Fibroblast of lung (primary cell): ENCODE measurements around the gene FIZ1. TPM values are rescaled to one million over a fixed set of nuclear protein-coding genes. Genes with fewer than 3 reads are reported as not detected.
A peak's percentile ranks its signal among the peaks of the same experiment; 100 is the strongest.

ENCODE experiments used
- DNase-seq, 2 donors: peaks; one replicate each; pipeline versions ENCODE4 v3.0.0 to v3.0.0-alpha.2; 2010; ENCODE audit warnings: low read depth in 2 of 2
- H2AFZ ChIP-seq: 2 replicates; pipeline ENCODE4 v1.5.1; 2012; ENCODE audit warnings: low read length, control low read depth, inconsistent platforms
- H3K27ac ChIP-seq: 2 replicates; pipeline ENCODE4 v1.5.1; 2011; ENCODE audit warnings: low read length, control low read depth; ENCODE audit not compliant: insufficient read depth
- H3K27me3 ChIP-seq: 2 replicates; pipeline ENCODE4 v1.5.1; 2011; ENCODE audit warnings: mild to moderate bottlenecking, low read length; ENCODE audit not compliant: control insufficient read depth, insufficient read depth
- H3K36me3 ChIP-seq: 2 replicates; pipeline ENCODE4 v1.5.1; 2011; ENCODE audit warnings: low read length; ENCODE audit not compliant: control insufficient read depth, insufficient read depth
- H3K4me1 ChIP-seq: 2 replicates; pipeline ENCODE4 v1.5.1; 2011; ENCODE audit warnings: low read length; ENCODE audit not compliant: control insufficient read depth, insufficient read depth; ENCODE audit errors: extremely low read depth
- H3K4me2 ChIP-seq: 2 replicates; pipeline ENCODE4 v1.5.1; 2011; ENCODE audit warnings: low read length, control low read depth; ENCODE audit not compliant: insufficient read depth; ENCODE audit errors: extremely low read depth
- H3K4me3 ChIP-seq, 4 experiments: fragments of 200-600 bp in 1 of 4; sonication (generic) in 1 of 4; replicated peaks in 1 of 4; 2 replicates each; pipeline ENCODE4 v1.5.1; 2011 to 2016; ENCODE audit warnings: low read length in 4 of 4, low read depth in 3 of 4, mild to moderate bottlenecking in 3 of 4, control low read depth in 2 of 4, inconsistent platforms in 1 of 4, mixed read lengths in 1 of 4; ENCODE audit not compliant: insufficient read depth in 1 of 4; ENCODE audit errors: control extremely low read depth in 1 of 4
- H3K79me2 ChIP-seq: 2 replicates; pipeline ENCODE4 v1.5.1; 2012; ENCODE audit warnings: mild to moderate bottlenecking, low read length, inconsistent platforms; ENCODE audit not compliant: control insufficient read depth, insufficient read depth
- H3K9ac ChIP-seq: 2 replicates; pipeline ENCODE4 v1.5.1; 2011; ENCODE audit warnings: mild to moderate bottlenecking, low read length, control low read depth; ENCODE audit not compliant: insufficient read depth
- H3K9me3 ChIP-seq: 2 replicates; pipeline ENCODE4 v1.5.1; 2012; ENCODE audit warnings: low read depth, low read length; ENCODE audit not compliant: control insufficient read depth, insufficient read depth
- H4K20me1 ChIP-seq: 2 replicates; pipeline ENCODE4 v1.5.1; 2011; ENCODE audit warnings: low read length; ENCODE audit not compliant: control insufficient read depth, insufficient read depth; ENCODE audit errors: extremely low read depth
- EZH2 ChIP-seq: IDR thresholded peaks from 2 replicates; pipeline ENCODE4 v1.5.1; 2012; ENCODE audit warnings: low read length, control low read depth, mild to moderate bottlenecking; ENCODE audit errors: missing control alignments
- polyA plus RNA-seq, 2 donors: library from polyadenylated mRNA; depleted of rRNA in 1 of 2; stranded (reverse) in 1 of 2; unstranded in 1 of 2; fragments of >200 nt; gene quantifications; 2 replicates each; pipeline ENCODE4 v1.2.1, GENCODE V29; 2011 to 2012; ENCODE audit warnings: missing spikeins in 1 of 2
- total RNA-seq: library from RNA; depleted of rRNA; stranded (reverse); fragments of >200 nt; gene quantifications from 2 replicates; pipeline ENCODE4 v1.2.1, GENCODE V29; 2014
- TF ChIP-seq, protein P1 (sequence below), 2 donors: IDR thresholded peaks in 1 of 2; conservative IDR thresholded peaks in 1 of 2; 1 replicate in 1 of 2; 2 replicates in 1 of 2; pipeline ENCODE4 v1.5.1; 2011 to 2012; ENCODE audit warnings: low read length in 2 of 2, control low read depth in 1 of 2, inconsistent platforms in 1 of 2, low read depth in 1 of 2, mild to moderate bottlenecking in 1 of 2

The FIZ1 gene
- total and polyA plus RNA-seq, 2 donors (not counting 1 experiment from before 2014, with no cell fraction given): 1.8 to 2.3 TPM

DNA sequence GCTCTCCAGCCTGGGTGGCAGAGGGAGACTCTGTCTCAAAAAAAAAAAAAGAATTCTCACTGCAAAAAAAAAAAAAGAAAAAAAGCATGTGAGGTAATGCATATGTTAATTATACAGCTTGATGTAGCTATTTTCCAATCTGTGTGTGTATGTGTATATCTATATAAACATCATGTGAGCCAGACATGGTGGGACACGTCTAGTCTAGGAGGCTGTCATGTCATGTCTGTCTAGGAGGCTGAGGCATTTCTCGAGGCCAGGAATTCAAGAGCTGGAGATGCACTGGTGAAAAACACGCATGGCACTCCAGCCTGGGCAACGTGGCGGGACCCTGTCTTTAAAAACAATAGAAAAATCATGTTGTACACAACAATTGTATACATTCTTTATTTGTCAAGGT is 47.1 kb downstream of the FIZ1 start:
- H3K4me2 ChIP-seq: peak overlapping the region; percentile 51
- H3K27ac ChIP-seq: no peak overlapping the region
- no peak overlapping the region for H2AFZ ChIP-seq
- H3K9ac ChIP-seq: no peak overlapping the region
- TF ChIP-seq EZH2: no peak
- TF ChIP-seq, protein P1, sequence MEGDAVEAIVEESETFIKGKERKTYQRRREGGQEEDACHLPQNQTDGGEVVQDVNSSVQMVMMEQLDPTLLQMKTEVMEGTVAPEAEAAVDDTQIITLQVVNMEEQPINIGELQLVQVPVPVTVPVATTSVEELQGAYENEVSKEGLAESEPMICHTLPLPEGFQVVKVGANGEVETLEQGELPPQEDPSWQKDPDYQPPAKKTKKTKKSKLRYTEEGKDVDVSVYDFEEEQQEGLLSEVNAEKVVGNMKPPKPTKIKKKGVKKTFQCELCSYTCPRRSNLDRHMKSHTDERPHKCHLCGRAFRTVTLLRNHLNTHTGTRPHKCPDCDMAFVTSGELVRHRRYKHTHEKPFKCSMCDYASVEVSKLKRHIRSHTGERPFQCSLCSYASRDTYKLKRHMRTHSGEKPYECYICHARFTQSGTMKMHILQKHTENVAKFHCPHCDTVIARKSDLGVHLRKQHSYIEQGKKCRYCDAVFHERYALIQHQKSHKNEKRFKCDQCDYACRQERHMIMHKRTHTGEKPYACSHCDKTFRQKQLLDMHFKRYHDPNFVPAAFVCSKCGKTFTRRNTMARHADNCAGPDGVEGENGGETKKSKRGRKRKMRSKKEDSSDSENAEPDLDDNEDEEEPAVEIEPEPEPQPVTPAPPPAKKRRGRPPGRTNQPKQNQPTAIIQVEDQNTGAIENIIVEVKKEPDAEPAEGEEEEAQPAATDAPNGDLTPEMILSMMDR (conservative IDR thresholded peaks at IDR 0.05 in 1 of 2, IDR thresholded peaks at IDR 0.05 in 1 of 2; ENCODE audit: low read depth in 1 of 2, low read length in 2 of 2): no peak
- H3K36me3 ChIP-seq: no peaks in the 10 kb centered on the region
- H4K20me1 ChIP-seq: no peaks in the 10 kb centered on the region
- H3K79me2 ChIP-seq: no peaks in the 10 kb centered on the region
- H3K4me1 ChIP-seq: peaks cover 22% of the 10 kb centered on the region
- H3K9me3 ChIP-seq: no peaks in the 10 kb centered on the region
- DNase-seq: no peak
- H3K27me3 ChIP-seq: no peaks in the 10 kb centered on the region
- H3K4me3 ChIP-seq: no peak overlapping the region

DNA sequence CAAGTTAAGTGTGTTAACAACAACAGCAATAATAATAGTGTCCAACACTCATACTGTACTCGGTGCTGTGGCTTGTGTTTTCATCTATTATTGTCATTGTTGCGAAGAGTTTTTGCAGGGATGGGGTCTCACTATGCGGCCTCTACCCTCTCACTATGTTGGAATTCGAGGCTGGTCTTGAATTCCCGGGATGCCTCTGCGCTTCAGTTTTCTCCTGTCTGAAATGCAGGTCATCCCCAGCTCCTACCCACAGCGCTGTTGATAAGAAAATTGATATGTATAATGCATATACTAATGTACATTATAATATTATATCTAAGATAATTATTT is 49.0 kb downstream of the FIZ1 start:
- H3K27ac ChIP-seq: peak overlapping the region; percentile 94
- peak in 1 of 2 donors; percentile 65 for DNase-seq
- no peaks in the 10 kb centered on the region for H3K27me3 ChIP-seq
- no peak overlapping the region for H3K9ac ChIP-seq
- H3K4me3 ChIP-seq: no peak overlapping the region
- peak overlapping the region; percentile 83 for H2AFZ ChIP-seq
- no peaks in the 10 kb centered on the region for H4K20me1 ChIP-seq
- H3K4me1 ChIP-seq: peaks cover 37% of the 10 kb centered on the region
- H3K4me2 ChIP-seq: peak overlapping the region; percentile 92
- H3K79me2 ChIP-seq: no peaks in the 10 kb centered on the region
- no peaks in the 10 kb centered on the region for H3K9me3 ChIP-seq
- TF ChIP-seq EZH2: no peak
- TF ChIP-seq, protein P1 (conservative IDR thresholded peaks at IDR 0.05 in 1 of 2, IDR thresholded peaks at IDR 0.05 in 1 of 2; ENCODE audit: low read depth in 1 of 2, low read length in 2 of 2): no peak
- H3K36me3 ChIP-seq: no peaks in the 10 kb centered on the region

DNA sequence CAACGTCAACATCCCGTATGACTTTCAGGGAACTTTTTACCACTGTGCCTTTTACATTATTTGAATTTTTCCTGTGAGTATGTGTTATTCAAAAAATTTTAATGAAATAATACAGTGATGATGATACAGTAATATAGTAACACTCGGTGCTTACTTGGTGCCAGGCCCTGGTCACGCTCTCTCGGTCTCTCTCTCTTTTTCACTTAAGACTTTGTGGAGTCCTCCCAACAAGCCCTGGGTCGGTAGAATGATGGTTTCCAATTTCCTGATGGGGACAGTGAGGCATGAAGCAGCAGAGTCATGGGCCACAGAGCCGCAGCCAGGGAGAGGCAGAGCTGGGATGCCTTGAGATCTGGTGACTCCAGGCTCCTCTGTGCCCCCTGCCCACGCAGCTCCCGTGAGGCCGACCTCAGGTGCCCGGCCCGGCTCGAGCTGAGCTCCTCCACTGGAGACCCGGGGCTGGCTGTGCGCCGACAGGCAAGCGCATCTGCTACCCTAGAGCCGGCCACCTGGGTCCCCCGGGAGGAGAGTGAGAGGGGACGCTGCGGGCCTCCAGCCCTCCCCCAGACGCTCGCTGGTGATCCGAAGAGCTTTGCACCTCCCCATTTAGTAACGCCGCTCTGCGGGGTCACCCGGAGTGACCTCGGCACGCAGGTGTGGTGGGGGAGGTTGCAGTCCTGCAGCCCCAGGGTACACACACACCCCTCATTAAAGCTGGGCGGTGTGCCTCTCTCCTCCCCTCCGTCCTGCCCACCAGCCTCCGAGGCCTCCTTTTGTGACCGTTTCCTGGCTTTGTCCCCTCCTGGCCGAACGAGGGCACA is 49.6 kb downstream of the FIZ1 start:
- Histone ChIP-seq H3K36me3 (no peaks in the 10 kb centered on the region), H3K4me1 (peaks cover 39% of the 10 kb centered on the region), H2AFZ (peak overlapping the region; percentile 95), H3K27me3 (no peaks in the 10 kb centered on the region), H3K4me2 (peak overlapping the region; percentile 92), H3K27ac (peak overlapping the region; percentile 94), H3K4me3 (peak overlapping the region in 2 of 4 experiments; percentile 17 to 21), H3K9ac (peak overlapping the region; percentile 66), H4K20me1 (no peaks in the 10 kb centered on the region), H3K9me3 (no peaks in the 10 kb centered on the region), H3K79me2 (no peaks in the 10 kb centered on the region)
- DNase-seq: peak; percentile 90 to 92
- TF ChIP-seq, protein P1 (conservative IDR thresholded peaks at IDR 0.05 in 1 of 2, IDR thresholded peaks at IDR 0.05 in 1 of 2; ENCODE audit: low read depth in 1 of 2, low read length in 2 of 2): no peak
- no peak for TF ChIP-seq EZH2
